IPS-NIHi7 (cell line): ENCODE results near the gene NCKIPSD.

ENCODE experiments used
- DNase-seq: peaks from one replicate; pipeline ENCODE4 v3.0.0; 2012; ENCODE audit warnings: mixed read lengths; ENCODE audit errors: extremely low spot score

Gene NCKIPSD

GRCh38 chr3:48696601-48697000, 10.9 kb upstream of the NCKIPSD start:
- no peak for DNase-seq

DNA sequence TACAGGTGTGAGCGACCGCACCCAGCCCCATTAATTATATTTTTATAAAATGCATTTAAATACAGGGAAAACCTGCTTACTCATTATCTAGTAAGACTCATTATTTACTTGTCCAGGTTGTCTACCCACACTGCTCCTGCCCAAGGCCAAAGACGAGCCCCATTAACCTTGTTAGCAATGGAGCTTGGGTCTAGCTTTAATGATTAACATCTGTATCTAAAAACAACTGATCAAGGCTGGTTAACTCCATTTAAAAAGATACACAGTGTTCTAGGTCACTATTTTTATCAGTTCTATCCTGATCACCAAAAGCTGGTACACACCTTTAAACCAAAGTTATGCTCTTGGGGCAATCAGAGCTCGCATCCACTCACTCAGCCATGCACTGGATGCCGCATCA, 10.4 kb upstream of the NCKIPSD start:
- DNase-seq, result no peak

DNA sequence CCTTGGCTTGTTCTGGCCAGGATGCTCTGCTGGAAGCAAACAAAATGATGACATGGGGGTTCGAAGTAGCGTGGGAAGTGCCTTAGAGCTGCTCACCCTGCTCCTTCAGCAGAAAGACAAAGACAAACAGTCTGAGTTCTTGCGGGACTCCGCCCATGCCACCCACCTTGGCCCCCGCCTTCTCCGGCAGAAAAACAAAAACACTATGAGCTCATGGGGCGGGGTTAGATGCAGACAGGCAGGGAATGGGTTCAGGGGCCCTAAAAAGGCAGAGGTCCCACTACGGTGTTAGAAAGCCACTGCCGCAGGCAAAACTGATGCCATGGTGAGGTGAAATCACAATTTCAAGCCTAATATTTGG, 9.7 kb upstream of the NCKIPSD start:
- peak; percentile 82 for DNase-seq

DNA sequence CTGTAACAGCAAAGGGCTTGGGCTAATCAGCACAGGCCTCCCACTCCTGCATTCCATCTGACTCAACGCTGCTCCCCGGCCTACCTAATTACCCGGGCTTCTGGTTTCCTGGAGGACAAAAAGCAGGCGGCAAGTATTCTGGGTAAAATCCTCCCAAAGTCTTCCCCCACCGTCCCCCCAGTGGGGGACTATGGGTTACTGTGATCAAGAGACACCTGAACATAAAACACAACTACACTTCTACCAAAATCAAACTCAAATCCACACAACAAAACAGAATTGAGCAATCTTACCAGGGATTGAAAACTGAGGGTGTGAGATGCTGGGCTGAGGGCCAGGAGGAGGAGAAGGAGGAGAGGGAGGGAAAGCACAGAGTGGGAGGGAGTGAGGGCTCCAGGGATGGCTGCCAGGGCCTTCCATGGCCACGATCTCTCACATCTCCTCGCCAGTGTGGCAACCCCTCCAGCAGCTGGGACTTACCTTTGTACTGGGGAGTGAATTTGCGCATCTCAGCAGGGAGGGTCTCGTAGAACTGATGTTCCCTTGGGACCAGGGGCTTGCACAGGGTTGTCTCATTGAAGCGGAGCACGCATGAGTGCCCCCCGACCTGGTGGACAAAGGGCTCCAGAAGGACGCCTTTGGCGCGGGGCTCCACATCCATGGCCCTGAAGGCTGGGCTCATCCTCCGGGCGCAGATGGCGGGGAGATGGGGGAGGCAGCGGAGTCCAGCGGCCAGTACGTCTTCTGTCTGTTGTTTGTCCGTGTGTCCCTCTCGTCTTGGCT, 9.1 kb upstream of the NCKIPSD start:
- no peak for DNase-seq

DNA sequence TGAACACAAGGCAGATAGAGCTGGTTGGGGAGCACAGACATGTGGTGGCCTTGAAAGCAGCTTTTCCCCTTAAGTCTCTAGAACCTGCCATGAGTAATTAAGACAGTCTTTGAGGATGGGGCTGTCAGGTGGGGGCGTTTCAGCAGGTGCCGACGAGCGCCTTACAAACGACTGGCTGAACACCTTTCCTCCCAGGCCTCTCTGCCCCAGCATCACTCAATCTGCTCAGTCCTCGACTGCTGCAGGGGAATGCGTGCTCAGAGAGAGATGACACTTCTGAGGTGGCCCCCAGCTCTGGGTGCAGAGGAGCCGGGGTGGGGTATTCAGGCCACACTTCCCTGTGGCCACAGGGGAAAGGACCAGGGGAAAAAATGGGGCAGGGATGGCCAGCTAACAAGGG, 8.1 kb upstream of the NCKIPSD start:
- DNase-seq, result no peak

- no peak for DNase-seq
These were observed 6.8 kb upstream of the NCKIPSD start for GRCh38 chr3:48692551-48692950.

DNA sequence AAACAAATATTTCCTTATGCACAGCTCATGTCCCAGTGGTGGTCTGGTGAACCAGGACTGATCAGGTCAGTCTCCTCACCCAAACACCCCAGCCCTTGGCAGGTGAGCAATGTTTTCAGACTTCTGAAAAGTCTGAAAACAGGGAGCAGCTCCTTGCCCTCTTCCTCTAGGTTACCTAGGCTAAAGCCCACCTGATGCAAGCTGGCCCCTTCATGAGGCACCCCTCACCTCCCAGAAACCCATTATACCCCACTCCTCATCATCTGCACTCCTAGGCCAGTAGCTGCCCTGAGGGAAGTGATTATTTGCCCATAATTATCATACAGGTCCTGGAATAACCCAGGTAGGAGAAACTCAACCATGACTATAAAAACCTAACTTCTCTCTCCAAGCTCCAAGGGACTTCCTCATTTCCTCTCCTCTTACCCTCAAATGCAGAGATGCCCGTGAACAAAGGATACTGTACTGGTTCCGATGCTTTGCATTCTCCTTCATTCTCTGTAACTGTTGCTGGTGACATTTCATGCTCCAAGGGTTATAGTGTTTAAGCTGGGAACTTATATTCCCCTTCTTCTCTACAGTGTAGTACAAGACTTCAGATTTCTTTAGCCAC, 5.2 kb upstream of the NCKIPSD start:
- DNase-seq, result no peak

DNA sequence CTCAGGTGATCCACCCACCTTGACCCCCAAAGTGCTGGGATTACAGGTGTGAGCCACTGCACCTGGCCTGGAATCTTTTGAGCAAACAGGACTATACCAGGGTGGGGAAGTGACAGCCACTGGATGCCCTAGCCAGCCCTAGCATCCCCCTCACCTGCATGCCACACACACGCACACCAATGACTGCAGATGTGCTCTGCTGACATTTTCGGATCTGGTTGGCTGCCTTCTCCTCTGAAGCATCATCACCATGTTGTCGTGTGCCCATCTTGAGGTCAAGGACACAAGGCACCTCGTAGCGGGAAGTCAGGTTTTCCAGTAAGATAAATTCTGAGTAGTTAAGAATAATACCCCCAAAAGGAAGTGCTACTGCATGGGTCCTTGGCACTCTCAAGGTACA, 3.7 kb upstream of the NCKIPSD start:
- no peak for DNase-seq

DNA sequence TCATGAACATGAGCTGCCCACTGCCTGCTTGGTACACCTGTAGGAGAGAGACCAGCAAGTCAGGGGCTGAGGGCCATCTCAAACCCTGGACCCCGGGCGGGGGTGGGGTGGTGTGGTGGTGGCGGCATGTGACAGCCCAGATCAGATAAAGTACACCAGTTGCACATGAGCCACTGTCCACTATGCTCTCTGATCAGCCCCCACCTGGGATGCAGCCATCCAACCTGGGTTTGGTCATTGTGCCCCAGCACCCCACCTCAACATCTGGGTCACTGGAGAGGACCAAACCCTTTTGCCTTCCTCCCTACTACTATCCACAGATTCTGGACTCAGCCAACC, 3.0 kb upstream of the NCKIPSD start:
- no peak for DNase-seq

DNA sequence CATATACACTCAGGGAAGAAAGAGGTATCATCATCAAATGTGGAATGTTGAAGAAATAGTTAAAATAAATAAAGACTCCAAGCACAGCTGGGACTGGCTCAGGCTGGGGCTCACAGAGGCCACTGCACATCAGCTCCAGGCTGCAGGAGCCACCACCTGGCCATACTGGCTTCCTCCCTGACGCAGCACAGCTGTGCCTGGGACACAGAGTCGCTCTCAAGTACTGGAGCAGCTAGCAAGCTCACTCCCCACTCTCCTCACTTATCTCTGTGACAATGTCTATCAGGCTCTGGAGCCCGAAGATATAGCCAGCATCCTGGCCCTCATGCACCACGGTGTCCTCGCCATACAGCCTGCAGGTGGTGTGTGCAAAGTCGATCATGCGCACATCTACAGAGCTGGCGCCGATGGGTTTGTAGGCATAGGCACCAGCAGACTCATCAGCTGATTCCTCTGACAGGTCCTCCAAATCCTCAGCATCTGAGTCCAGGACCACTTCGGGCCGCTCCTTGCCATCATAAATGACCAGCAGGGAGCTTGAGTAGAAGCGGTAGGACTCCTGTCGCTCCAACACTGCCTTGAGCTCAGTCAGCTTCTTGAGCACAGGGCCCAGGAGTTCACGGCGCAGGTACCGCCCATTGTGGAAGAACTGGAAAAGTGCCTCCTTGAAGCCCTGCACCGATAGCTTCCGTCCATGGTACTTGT, 2.5 kb upstream of the NCKIPSD start:
- no peak for DNase-seq

GRCh38 chr3:48687220-48687678, 1.5 kb upstream of the NCKIPSD start:
- DNase-seq, result no peak

DNA sequence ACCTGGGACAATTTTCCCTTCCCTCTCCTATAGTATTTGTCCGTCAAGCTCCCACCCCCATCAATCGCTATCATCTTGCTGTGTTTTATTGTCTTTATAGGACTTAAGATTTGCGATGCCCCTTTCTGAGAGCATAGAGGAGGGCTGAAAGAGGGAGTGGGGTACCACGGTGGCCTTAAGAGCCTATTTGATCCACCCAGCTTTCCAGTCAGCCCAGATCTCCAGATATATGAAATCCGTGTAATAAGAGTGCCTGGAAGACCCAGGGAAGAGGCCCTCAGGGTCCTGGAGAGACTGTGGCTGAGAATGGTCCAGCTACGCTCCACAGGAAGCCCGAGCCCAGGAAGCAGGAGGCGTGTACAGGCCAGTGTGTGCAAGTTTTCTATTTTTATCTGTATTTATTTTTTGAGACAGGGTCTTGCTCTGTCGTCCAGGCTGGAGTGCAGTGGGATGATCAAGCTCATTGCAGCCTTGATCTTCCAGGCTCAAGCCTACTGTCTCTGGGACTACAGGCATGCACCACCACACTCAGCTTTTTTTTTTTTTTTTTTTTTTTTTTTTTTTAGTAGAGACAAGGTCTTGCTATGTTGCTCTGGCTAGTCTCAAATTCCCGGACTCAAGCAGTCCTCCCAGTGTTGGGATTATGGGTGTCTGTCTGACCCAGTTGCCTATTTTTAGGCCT, 964 bp upstream of the NCKIPSD start:
- no peak for DNase-seq

GRCh38 chr3:48685293-48685602, 467 bp downstream of the NCKIPSD start:
- DNase-seq, result no peak

DNA sequence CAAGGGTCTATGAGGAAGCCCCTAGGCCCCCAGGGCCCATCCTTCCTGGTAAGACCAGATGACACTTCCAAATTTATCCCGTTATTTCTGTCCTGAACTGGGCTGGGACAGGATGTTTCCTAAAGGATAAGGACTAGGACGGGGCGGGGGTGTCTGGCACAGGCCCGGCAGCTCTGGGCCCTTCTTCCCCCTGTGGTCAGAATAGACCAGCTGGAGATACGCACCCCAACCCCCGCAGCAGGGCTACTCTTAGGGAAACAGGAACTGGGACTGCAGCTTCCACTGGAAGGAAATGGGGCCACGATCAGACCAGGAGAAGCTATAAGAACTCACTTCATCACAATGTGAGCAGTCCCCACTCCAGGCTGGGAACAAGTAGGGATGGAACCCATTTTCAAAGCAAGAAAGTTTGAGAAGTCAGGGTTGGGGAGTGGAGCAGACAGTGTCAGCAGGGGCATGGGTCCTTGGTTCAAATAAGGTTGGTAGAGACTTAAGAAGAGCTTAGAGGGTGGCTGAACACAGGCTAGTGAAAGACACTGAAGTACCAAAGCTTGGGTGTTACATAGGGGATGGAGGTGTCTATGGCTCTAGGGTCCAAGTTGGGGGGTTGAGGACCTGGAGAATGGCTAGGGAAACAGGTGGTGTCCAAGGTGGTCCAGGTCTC, 1.1 kb downstream of the NCKIPSD start:
- DNase-seq, result no peak

GRCh38 chr3:48684054-48684349, 1.7 kb downstream of the NCKIPSD start:
- DNase-seq, result no peak

GRCh38 chr3:48682786-48683185, 2.9 kb downstream of the NCKIPSD start:
- DNase-seq, result no peak

DNA sequence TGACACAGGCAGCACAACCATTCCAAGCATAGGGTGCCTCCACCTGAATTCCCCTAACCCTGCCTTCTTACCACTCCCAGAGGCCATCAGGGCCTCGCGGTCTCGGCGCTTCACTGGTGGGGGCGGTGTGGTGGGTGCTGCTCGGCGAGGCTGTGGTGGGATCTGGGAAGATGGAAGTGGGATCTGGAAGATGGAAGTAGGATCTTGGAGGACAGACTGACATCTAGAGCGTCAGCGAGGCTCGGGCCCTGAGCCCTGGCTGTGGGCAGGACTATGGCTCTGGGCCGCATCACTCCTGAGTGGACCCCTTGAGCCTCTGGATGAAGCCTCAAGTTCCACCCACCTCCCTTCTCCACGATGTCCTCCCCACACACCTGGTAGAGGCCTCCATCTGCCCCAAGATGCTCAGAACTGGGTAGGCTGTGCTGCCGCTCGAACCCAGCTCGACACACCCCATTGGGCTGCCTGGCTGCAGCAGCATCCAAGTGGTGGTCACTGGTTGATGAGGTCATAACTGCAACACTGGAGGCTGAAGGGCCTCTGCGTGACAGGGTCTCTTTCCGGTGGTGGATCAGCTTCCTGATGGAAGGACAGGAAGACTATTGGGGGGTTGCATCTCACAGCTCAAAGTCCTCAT, 3.6 kb downstream of the NCKIPSD start:
- DNase-seq, result no peak

- DNase-seq, result no peak
These were observed 4.2 kb downstream of the NCKIPSD start for GRCh38 chr3:48681541-48681880.

- no peak for DNase-seq
These were observed 4.7 kb downstream of the NCKIPSD start for GRCh38 chr3:48680811-48681540.

DNA sequence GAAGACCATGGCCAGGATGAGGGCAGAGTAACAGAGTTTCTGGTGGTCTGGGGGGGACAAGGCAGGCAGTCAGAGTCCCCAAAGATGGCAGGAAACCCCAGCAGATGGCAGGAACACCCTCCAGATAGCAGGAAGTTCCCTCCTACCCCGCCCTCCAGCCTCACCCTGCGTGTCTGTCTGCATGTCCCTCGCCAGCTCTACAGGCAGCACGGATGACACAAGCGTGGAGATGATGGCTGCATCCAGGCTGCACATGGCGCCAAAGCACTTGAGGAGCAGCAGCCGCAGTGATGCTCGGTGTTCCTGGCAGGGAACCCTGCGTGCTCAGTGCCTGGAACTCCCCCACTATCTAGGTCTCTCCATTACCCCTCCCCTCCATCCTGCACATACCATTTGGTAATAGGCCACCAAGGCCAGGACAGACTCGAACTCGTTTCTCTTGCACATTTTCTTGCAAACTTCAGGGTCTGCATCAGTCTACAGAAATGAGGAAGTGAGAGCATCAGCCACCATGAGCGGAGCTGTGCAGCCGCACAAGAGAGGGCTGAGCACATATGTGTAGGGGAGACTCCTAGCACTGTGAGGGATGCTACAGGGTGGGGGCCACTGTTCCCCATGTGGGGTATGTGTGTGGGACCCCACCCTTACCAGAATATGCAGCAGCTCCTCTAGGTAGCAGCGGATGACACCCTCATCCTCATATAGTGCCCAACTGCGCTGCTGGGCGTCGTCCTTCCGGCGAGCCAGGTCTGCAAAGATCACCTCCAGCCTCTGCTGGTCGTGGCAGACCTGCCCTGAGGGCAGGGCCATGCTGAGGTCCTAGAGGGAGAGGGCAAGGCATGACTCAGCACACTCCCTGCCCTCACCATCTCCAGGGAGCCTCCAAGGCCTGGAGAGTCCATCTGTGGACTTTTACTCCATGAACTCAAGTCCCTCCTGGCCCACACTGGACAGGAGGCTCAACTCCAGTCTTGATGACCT, 6.0 kb downstream of the NCKIPSD start:
- DNase-seq, result no peak
